Measurements from ENCODE around the gene DGCR6L. TPM values are rescaled to one million over a fixed set of nuclear protein-coding genes. Genes with fewer than 3 reads are reported as not detected.

The DGCR6L gene
- total RNA-seq, result 42.2 TPM

DNA sequence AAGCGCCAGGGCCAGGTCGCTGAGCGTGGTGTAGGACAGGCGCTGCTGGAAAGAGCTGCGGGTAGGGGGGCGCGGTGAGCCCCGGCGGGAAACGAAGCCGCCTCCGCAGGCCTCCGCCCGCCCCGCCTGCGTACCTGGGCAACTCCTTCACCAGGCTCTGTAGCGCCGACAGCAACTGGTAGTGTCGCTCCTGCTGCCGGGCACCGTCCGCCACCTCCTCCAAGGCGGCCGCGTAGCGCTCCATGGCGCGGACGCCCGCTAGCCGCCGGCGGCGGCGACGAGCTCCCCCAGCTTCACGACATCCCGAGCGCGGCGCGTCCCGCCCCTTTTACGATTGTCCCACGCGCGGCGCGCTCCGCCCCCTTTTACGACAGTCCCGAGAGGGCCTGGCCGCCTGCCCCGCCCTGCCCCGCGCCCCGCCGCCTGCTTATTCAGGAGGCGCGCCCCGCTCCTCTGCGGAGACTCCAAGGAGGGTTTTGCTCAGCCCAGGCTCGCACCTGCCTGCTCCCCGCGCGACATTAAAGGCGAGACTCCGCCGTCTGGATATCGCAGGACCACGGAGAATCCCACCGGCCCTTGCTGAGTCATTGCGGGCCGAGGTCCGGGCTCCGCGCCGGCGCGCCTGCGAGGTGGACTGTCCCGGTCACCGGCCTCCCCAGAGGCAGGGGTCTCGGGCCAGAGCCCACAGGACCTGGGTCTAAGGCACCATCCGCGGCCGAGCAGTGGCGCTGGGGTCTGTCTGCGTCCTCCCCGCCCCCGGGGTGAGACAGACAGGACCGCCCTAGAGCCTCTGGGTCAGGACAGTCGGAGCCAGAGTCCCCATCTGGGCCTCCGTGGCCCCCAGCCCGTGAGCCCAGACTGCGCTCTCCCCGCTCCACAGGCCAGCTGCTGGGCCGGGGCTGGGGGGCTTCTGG lies at the start of gene DGCR6L:
Gene DGCR6L, minus strand, starts transcription at position 316 of the 914 bp plus-strand sequence. Its CDS starts 72 bp downstream, at position 244.

DNA sequence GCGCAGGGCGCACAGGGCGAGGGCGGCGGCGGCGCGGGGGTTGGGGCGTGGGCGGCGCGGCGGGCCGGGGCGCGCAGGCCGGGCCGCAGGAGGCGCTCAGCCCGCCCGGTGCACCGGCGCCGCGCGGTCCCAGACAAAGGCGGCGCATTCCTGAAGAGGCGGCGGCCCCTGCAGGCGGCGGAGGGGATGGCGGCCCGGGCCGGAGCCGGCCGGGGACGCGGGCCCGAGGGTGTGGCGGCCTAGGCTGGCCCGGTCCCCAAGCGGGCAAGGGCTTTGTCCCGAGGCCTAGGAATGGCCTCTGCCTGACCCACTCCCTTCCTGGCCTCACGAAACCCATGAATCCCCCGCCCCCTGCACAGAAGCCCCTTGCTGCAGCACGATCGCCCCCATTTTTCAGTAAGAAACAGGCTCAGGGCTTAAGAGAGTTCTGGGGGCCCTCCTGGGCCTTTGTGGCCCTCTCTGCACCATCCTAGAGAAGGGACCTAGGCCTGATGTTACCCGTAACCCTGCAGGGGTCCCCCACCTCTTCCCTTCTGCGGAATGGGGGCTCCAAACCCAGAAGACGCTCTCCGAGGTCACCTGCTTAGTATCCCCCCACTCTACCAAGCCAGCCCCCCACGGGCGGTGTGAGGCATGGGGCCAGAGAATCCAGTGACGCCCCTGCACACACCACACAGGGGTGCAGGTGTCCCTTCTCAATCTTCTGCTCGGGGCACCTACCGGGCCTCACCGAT lies 51.4 kb downstream of the DGCR6L start, which contains the start of gene RTN4R:
Gene RTN4R, minus strand, starts transcription at position 40 of the 734 bp plus-strand sequence. CDS start 226 bp downstream, outside the sequence.

Other genes with a start within 250 kb of the DGCR6L start
- gene DGCR8, start 239.8 kb downstream of the DGCR6L start, total RNA-seq, result 31.6 TPM
- 144 TPM for gene RANBP1, start 204.0 kb downstream of the DGCR6L start, total RNA-seq
- 29.3 TPM for gene TRMT2A, start 202.8 kb downstream of the DGCR6L start, total RNA-seq
- gene ZDHHC8, start 188.3 kb downstream of the DGCR6L start, total RNA-seq, result 5.5 TPM
- gene CCDC188, start 169.0 kb downstream of the DGCR6L start, total RNA-seq, result 1.2 TPM
- gene RTN4R, start 51.7 kb downstream of the DGCR6L start, total RNA-seq, result 12.5 TPM
- 26.1 TPM for gene ZNF74, start 74.1 kb upstream of the DGCR6L start, total RNA-seq
- gene SCARF2, start 117.8 kb upstream of the DGCR6L start, total RNA-seq, result 3.5 TPM
- gene KLHL22, start 175.7 kb upstream of the DGCR6L start, total RNA-seq, result 58.8 TPM
- 17.3 TPM for gene MED15, start 187.6 kb upstream of the DGCR6L start, total RNA-seq